NB4 (cell line): ENCODE data around the gene OLA1.

Experiments
- CTCF ChIP-seq: IDR thresholded peaks from one replicate; pipeline ENCODE4 v1.5.1; 2012; ENCODE audit warnings: low read depth, low read length
- POLR2A ChIP-seq: IDR thresholded peaks from 2 replicates; pipeline ENCODE4 v1.6.1; 2011; ENCODE audit warnings: mild to moderate bottlenecking; ENCODE audit not compliant: insufficient read length; ENCODE audit errors: extremely low read depth

GRCh38 chr2:174245065-174245464 lies 3.3 kb downstream of the OLA1 start:
- no peak for TF ChIP-seq CTCF
- no peak for TF ChIP-seq POLR2A
